Left ventricle myocardium inferior (tissue), 1 donor: ENCODE results near the gene RAB33A. TPM values are rescaled to one million over a fixed set of nuclear protein-coding genes. Genes with fewer than 3 reads are reported as not detected.

ENCODE experiments used
- DNase-seq: peaks from one replicate; pipeline ENCODE4 v3.0.0-alpha.2; 2020
- H3K27ac ChIP-seq: fragments of 200-600 bp; replicated peaks from 2 replicates; pipeline ENCODE4 v1.8.0; 2021
- H3K27me3 ChIP-seq: fragments of 200-600 bp; 2 replicates; pipeline ENCODE4 v1.8.0; 2021; ENCODE audit warnings: low read depth
- H3K36me3 ChIP-seq: fragments of 200-600 bp; 2 replicates; pipeline ENCODE4 v1.8.0; 2021
- H3K4me1 ChIP-seq: fragments of 200-600 bp; 2 replicates; pipeline ENCODE4 v1.8.0; 2021
- H3K4me3 ChIP-seq: fragments of 200-600 bp; 2 replicates; pipeline ENCODE4 v1.8.0; 2021; ENCODE audit warnings: mild to moderate bottlenecking, moderate library complexity
- H3K9me3 ChIP-seq: fragments of 200-600 bp; replicated peaks from 2 replicates; pipeline ENCODE4 v1.8.0; 2021
- CTCF ChIP-seq: fragments of 200-600 bp; IDR thresholded peaks from 2 replicates; pipeline ENCODE4 v1.8.0; 2021; ENCODE audit warnings: antibody characterized with exemption, mild to moderate bottlenecking, borderline replicate concordance
- intact Hi-C: fragments of 100-400 bp; cut with micrococcal nuclease; formaldehyde crosslinking; loops from one replicate; pipeline ENCODE4 v1.11.0; 2022
- total RNA-seq: library from RNA; stranded (reverse); fragmentation: NEBNext Ultra II Directional; extraction: Animal tissue kit (Norgen Biotek cat#: 25700); gene quantifications from one replicate; pipeline ENCODE4 v1.2.1, GENCODE V29; 2021
- donor health status: DM: no; HTN: yes; CAD: no; lungs with severe emphysema.

RAB33A gene
- total RNA-seq, 1 donor from 2014 or later = 0.41 TPM

- H3K27ac ChIP-seq = no peak overlapping the region
- no peak for TF ChIP-seq CTCF
- intact Hi-C loops = no loop called here
Measured at GRCh38 chrX:130155564-130155963, 16.2 kb upstream of the RAB33A start.

GRCh38 chrX:130158311-130158710 lies 13.5 kb upstream of the RAB33A start:
- Histone ChIP-seq H3K4me1 (peaks cover 39% of the 10 kb centered on the region), H3K9me3 (no peaks in the 10 kb centered on the region), H3K27ac (no peak overlapping the region), H3K36me3 (no peaks in the 10 kb centered on the region), H3K4me3 (no peak overlapping the region), H3K27me3 (no peaks in the 10 kb centered on the region)
- DNase-seq = no peak
- intact Hi-C loops = no loop called here
- TF ChIP-seq CTCF = no peak

More at GRCh38 chrX:130155564-130155963, 16.2 kb upstream of the RAB33A start:
- peaks cover 23% of the 10 kb centered on the region for H3K4me1 ChIP-seq
- DNase-seq = no peak
- no peaks in the 10 kb centered on the region for H3K36me3 ChIP-seq
- H3K4me3 ChIP-seq = no peak overlapping the region
- H3K27me3 ChIP-seq = no peaks in the 10 kb centered on the region
- no peaks in the 10 kb centered on the region for H3K9me3 ChIP-seq

- H3K36me3 ChIP-seq = no peaks in the 10 kb centered on the region
- intact Hi-C loops = no loop called here
Measured at GRCh38 chrX:130159776-130160175, 12.0 kb upstream of the RAB33A start.

GRCh38 chrX:130162094-130162735 lies 9.5 kb upstream of the RAB33A start:
- H3K4me1 ChIP-seq = peaks cover 39% of the 10 kb centered on the region
- H3K4me3 ChIP-seq = no peak overlapping the region
- no peak for DNase-seq
- no peaks in the 10 kb centered on the region for H3K9me3 ChIP-seq
- H3K27me3 ChIP-seq = no peaks in the 10 kb centered on the region
- no peaks in the 10 kb centered on the region for H3K36me3 ChIP-seq
- H3K27ac ChIP-seq = no peak overlapping the region
- no peak for TF ChIP-seq CTCF
- intact Hi-C loops = no loop called here

More at GRCh38 chrX:130159776-130160175, 12.0 kb upstream of the RAB33A start:
- Histone ChIP-seq H3K27ac (no peak overlapping the region), H3K9me3 (no peaks in the 10 kb centered on the region), H3K27me3 (no peaks in the 10 kb centered on the region), H3K4me1 (peaks cover 48% of the 10 kb centered on the region), H3K4me3 (no peak overlapping the region)
- DNase-seq = no peak
- no peak for TF ChIP-seq CTCF

GRCh38 chrX:130163398-130163797 lies 8.4 kb upstream of the RAB33A start:
- H3K4me1 ChIP-seq = peaks cover 40% of the 10 kb centered on the region
- intact Hi-C loops = no loop called here
- H3K4me3 ChIP-seq = no peak overlapping the region
- H3K27ac ChIP-seq = no peak overlapping the region
- no peak for DNase-seq
- TF ChIP-seq CTCF = no peak
- H3K27me3 ChIP-seq = no peaks in the 10 kb centered on the region
- H3K9me3 ChIP-seq = no peaks in the 10 kb centered on the region
- no peaks in the 10 kb centered on the region for H3K36me3 ChIP-seq
